ENCODE data around the gene PCDHA6. TPM values are rescaled to one million over a fixed set of nuclear protein-coding genes. Genes with fewer than 3 reads are reported as not detected.
A peak's percentile ranks its signal among the peaks of the same experiment; 100 is the strongest.
"Not testable (repeated sequence)": the region's sequence is repeated elsewhere in the genome, so short reads cannot be mapped to it uniquely, and the experiment has no call there.

PCDHA6 gene
- total RNA-seq, 4 donors from 2014 or later: 0.19 to 0.27 (median 0.21) TPM; not detected in 1

DNA sequence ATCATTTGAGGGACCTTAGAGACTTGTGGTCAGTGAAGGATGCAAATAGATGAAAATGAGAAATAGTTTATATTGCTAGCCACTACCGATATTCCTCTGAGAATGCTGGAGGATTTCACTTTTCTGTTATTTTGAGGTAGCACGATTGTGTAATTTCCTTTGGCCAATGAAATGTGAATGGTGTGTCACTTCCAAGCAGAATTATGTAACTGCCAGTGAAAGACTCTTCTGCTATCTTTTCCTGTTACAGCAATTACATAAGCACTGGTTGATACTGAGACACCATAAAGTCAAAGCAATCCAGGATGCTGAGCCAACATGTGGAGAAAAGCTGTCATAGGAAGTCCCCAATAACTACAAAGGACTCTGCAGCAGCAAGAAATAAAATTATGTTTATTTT lies 36.7 kb upstream of the PCDHA6 start:
- 22 to 49% methylated on average over 2 of the region's 2 CpGs for WGBS, 2 donors
- peaks cover 0 to 61% (median 0%) of the 10 kb centered on the region in 4 donors for H3K27me3 ChIP-seq
- H3K36me3 ChIP-seq: no peaks in the 10 kb centered on the region
- no peak for TF ChIP-seq POLR2A (IDR thresholded peaks at IDR 0.05)
- TF ChIP-seq, protein P1, sequence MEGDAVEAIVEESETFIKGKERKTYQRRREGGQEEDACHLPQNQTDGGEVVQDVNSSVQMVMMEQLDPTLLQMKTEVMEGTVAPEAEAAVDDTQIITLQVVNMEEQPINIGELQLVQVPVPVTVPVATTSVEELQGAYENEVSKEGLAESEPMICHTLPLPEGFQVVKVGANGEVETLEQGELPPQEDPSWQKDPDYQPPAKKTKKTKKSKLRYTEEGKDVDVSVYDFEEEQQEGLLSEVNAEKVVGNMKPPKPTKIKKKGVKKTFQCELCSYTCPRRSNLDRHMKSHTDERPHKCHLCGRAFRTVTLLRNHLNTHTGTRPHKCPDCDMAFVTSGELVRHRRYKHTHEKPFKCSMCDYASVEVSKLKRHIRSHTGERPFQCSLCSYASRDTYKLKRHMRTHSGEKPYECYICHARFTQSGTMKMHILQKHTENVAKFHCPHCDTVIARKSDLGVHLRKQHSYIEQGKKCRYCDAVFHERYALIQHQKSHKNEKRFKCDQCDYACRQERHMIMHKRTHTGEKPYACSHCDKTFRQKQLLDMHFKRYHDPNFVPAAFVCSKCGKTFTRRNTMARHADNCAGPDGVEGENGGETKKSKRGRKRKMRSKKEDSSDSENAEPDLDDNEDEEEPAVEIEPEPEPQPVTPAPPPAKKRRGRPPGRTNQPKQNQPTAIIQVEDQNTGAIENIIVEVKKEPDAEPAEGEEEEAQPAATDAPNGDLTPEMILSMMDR (IDR thresholded peaks at IDR 0.05): no peak
- H3K9me3 ChIP-seq: peaks cover 0 to 78% (median 43%) of the 10 kb centered on the region in 3 donors
- no peaks in the 10 kb centered on the region for H3K4me1 ChIP-seq
- no peak overlapping the region for H3K4me3 ChIP-seq
- no peak overlapping the region for H3K27ac ChIP-seq
- intact Hi-C loops (cut with DNase I): no loop called here
- no peak for DNase-seq

DNA sequence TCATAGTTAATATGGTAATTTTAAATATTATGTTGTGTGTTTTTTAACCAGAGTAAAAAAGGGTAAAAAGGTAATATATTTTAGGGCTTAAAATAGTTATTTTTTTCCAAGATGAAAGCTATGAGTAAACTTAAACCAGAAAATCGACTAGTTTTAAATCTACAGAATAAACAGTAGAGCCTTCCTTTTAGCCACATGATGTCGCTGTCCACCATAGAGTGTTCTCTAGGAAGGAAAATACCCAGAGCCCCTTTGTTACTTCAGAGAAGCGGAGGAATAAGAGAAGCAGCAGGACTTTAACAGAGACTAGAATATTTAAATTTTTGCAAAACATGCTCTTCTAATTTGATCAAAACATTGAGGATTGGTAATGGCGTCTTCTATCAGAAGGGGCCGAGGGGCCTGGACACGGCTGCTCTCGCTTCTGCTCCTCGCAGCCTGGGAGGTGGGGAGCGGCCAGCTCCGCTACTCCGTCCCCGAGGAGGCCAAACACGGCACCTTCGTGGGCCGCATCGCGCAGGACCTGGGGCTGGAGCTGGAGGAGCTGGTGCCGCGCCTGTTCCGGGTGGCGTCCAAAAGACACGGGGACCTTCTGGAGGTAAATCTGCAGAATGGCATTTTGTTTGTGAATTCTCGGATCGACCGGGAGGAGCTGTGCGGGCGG lies 33.0 kb upstream of the PCDHA6 start, which contains the start of gene PCDHA2:
PCDHA2 (plus strand) TSS at position 258 of the 664 bp plus-strand sequence.
- Histone ChIP-seq H3K9me3 (peaks cover 0 to 55% (median 33%) of the 10 kb centered on the region in 3 donors), H3K4me1 (no peaks in the 10 kb centered on the region), H3K27me3 (peaks cover 0 to 29% (median 0%) of the 10 kb centered on the region in 4 donors), H3K36me3 (no peaks in the 10 kb centered on the region), H3K27ac (no peak within 1 kb of the TSS), H3K4me3 (peak within 1 kb of the TSS in 1 of 4 donors; percentile 28)
- intact Hi-C loops (cut with DNase I): no loop called here
- TF ChIP-seq, protein P1 (IDR thresholded peaks at IDR 0.05): no peak
- DNase-seq: no peak
- 26 to 35% methylated on average over 18 to 27 of the region's 27 CpGs for WGBS, 2 donors

DNA sequence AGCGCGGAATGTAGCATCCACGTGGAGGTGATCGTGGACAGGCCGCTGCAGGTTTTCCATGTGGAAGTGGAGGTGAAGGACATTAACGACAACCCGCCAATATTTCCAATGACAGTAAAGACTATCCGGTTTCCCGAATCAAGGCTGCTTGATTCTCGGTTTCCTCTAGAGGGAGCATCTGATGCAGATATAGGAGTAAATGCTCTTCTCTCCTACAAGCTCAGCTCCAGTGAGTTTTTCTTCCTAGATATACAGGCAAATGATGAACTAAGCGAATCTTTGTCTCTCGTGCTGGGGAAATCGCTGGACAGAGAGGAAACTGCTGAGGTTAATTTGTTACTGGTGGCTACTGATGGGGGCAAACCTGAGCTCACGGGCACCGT lies 32.5 kb upstream of the PCDHA6 start:
- intact Hi-C loops (cut with DNase I): no loop called here
- H3K4me1 ChIP-seq: no peaks in the 10 kb centered on the region
- TF ChIP-seq, protein P1 (IDR thresholded peaks at IDR 0.05): no peak
- no peak for TF ChIP-seq POLR2A (IDR thresholded peaks at IDR 0.05)
- peak overlapping the region in 1 of 4 donors; percentile 28 for H3K4me3 ChIP-seq
- no peak for DNase-seq
- peaks cover 0 to 54% (median 33%) of the 10 kb centered on the region in 3 donors for H3K9me3 ChIP-seq
- H3K27ac ChIP-seq: no peak overlapping the region
- peaks cover 0 to 29% (median 0%) of the 10 kb centered on the region in 4 donors for H3K27me3 ChIP-seq
- 29 to 39% methylated on average over 12 to 13 of the region's 15 CpGs for WGBS, 2 donors
- H3K36me3 ChIP-seq: no peaks in the 10 kb centered on the region

DNA sequence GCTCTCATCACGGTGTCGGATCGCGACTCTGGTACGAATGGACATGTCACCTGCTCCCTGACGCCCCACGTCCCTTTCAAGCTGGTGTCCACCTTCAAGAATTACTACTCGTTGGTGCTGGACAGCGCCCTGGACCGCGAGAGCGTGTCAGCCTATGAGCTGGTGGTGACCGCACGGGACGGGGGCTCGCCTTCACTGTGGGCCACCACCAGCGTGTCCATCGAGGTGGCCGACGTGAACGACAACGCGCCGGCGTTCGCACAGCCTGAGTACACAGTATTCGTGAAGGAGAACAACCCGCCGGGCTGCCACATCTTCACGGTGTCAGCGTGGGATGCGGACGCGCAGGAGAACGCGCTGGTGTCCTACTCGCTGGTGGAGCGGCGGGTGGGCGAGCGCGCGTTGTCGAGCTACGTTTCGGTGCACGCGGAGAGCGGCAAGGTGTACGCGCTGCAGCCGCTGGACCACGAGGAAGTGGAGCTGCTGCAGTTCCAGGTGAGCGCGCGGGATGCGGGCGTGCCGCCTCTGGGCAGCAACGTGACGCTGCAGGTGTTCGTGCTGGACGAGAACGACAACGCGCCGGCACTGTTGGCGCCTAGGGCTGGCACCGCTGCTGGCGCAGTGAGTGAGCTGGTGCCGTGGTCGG lies 31.6 kb upstream of the PCDHA6 start:
- intact Hi-C loops (cut with DNase I); DNase-seq; H3K4me1 ChIP-seq; H3K36me3 ChIP-seq; H3K27ac ChIP-seq; H3K4me3 ChIP-seq: not testable (repeated sequence)
- 75 to 78% methylated on average over 27 to 38 of the region's 72 CpGs for WGBS, 2 donors
- Histone ChIP-seq H3K27me3 (peaks cover 0 to 32% (median 0%) of the 10 kb centered on the region in 4 donors), H3K9me3 (peaks cover 0 to 58% (median 39%) of the 10 kb centered on the region in 3 donors)

DNA sequence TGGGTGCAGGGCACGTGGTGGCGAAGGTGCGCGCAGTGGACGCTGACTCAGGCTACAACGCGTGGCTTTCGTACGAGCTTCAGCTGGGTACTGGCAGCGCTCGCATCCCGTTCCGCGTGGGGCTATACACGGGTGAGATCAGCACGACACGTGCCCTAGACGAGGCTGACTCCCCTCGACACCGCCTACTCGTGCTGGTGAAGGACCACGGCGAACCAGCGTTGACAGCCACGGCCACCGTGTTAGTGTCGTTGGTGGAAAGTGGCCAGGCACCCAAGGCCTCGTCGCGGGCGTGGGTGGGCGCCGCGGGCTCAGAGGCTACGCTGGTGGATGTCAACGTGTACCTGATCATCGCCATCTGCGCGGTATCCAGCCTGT lies 31.1 kb upstream of the PCDHA6 start:
- no peak for TF ChIP-seq POLR2A (IDR thresholded peaks at IDR 0.05)
- TF ChIP-seq, protein P1 (IDR thresholded peaks at IDR 0.05): no peak
- no peak for DNase-seq
- Histone ChIP-seq H3K9me3 (peaks cover 0 to 63% (median 44%) of the 10 kb centered on the region in 3 donors), H3K4me3 (no peak overlapping the region), H3K27me3 (peaks cover 0 to 35% (median 0%) of the 10 kb centered on the region in 4 donors), H3K4me1 (no peaks in the 10 kb centered on the region), H3K36me3 (no peaks in the 10 kb centered on the region), H3K27ac (no peak overlapping the region)
- intact Hi-C loops (cut with DNase I): no loop called here
- 65 to 70% methylated on average over 17 to 25 of the region's 39 CpGs for WGBS, 2 donors

Measured in esophagus squamous epithelium (tissue), 5 donors.